ENCODE data around the gene OR1F1. TPM values are rescaled to one million over a fixed set of nuclear protein-coding genes. Genes with fewer than 3 reads are reported as not detected.
A peak's percentile ranks its signal among the peaks of the same experiment; 100 is the strongest.

The OR1F1 gene
- total and polyA plus RNA-seq, 9 of the 15 experiments (the other 6 are each of a cell fraction or from before 2014, with no cell fraction given), result 0.15 to 0.61 (median 0.35) TPM; not detected in 3

- Histone ChIP-seq H3K9me3 (replicated peaks; ENCODE audit: control insufficient read depth, insufficient read depth, low read depth, low read length) (no peaks in the 10 kb centered on the region), H3K27me3 (ENCODE audit: control insufficient read depth in 2 of 2, insufficient read depth in 2 of 2, low read length in 2 of 2) (no peaks in the 10 kb centered on the region), H3K4me2 (ENCODE audit: insufficient read depth, low read length) (no peak overlapping the region), H3K4me3 (no peak overlapping the region), H4K20me1 (replicated peaks; ENCODE audit: control insufficient read depth, insufficient read depth, low read length) (no peaks in the 10 kb centered on the region; the same call in 1 of the 2 replicates), H2AFZ (ENCODE audit: low read depth, low read length) (no peak overlapping the region), H3K9ac (ENCODE audit: insufficient read depth in 1 of 2, low read depth in 2 of 2, low read length in 2 of 2) (no peak overlapping the region; a peak in 1 of 4 replicates), H3K36me3 (ENCODE audit: control insufficient read depth, insufficient read depth, low read length) (peaks cover 5% of the 10 kb centered on the region; the same call in 1 of the 3 replicates), H3K79me2 (ENCODE audit: control insufficient read depth, insufficient read depth, low read length) (no peaks in the 10 kb centered on the region), H3K4me1 (replicated peaks in 1 of 2; ENCODE audit: control insufficient read depth in 2 of 2, insufficient read depth in 2 of 2, low read length in 2 of 2) (peaks cover 0 to 63% of the 10 kb centered on the region in 2 experiments; a peak in 2 of 5 replicates), H3K27ac (ENCODE audit: extremely low read depth, low read depth, low read length) (no peak overlapping the region), H3K9me1 (ENCODE audit: control insufficient read depth, insufficient read depth, low read length) (no peaks in the 10 kb centered on the region)
- DNase-seq (ENCODE audit: extremely low read depth in 1 of 4, low spot score in 3 of 4) (no peak), FAIRE-seq (no peak), ATAC-seq (no peak)
- intact Hi-C loops (cut with micrococcal nuclease) (no loop called here), in situ Hi-C loops (cut with MboI) (no loop called here)
- ChIA-PET POLR2A (interaction anchor here (0.8 to 1.3 kb wide), 6 partner anchors 11 to 125 kb away, joined by 3 to 5 read pairs (median 4); partner anchors contain the start of gene ZNF213), CTCF (ENCODE audit: low intra/inter-chr PET ratio) (no interaction called here)
- WGBS (ENCODE audit: insufficient coverage, low coverage, missing lambda C conversion rate), result 63% methylated on average over 16 of the region's 16 CpGs
- no TSS peak for BruUV-seq (replicated peaks)
- TF ChIP-seq ZNF354B (CRISPR knock-in tag; IDR thresholded peaks at IDR 0.05), result no peak
- no peak for TF ChIP-seq SUPT5H (IDR thresholded peaks at IDR 0.05)
- TF ChIP-seq POLR2G (IDR thresholded peaks at IDR 0.05; ENCODE audit: low read depth, low read length), result 0 out of 2 replicates have a peak, but pooled peaks have one; percentile 12
- no peak for TF ChIP-seq ZBTB40 (IDR thresholded peaks at IDR 0.05)
- no peak for TF ChIP-seq ZBTB40 (CRISPR knock-in tag; IDR thresholded peaks at IDR 0.05)
- no peak for TF ChIP-seq ZNF511 (CRISPR knock-in tag; IDR thresholded peaks at IDR 0.05)
- TF ChIP-seq, protein P1, sequence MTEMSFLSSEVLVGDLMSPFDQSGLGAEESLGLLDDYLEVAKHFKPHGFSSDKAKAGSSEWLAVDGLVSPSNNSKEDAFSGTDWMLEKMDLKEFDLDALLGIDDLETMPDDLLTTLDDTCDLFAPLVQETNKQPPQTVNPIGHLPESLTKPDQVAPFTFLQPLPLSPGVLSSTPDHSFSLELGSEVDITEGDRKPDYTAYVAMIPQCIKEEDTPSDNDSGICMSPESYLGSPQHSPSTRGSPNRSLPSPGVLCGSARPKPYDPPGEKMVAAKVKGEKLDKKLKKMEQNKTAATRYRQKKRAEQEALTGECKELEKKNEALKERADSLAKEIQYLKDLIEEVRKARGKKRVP (CRISPR knock-in tag; IDR thresholded peaks at IDR 0.05), result no peak
Measured at GRCh38 chr16:3147046-3147756, 40.8 kb upstream of the OR1F1 start.
